Prostate gland (tissue), 2 donors: ENCODE data around the gene CXCL11. TPM values are rescaled to one million over a fixed set of nuclear protein-coding genes. Genes with fewer than 3 reads are reported as not detected.

Experiments
- DNase-seq: peaks from one replicate; pipeline ENCODE4 v3.0.0-alpha.2; 2019; ENCODE audit warnings: low spot score
- H3K27ac ChIP-seq, 2 donors: fragments of 200-600 bp; sonication (generic); 2 replicates each; pipeline ENCODE4 v1.5.1; 2017 to 2019
- H3K27me3 ChIP-seq: fragments of 200-600 bp; sonication (generic); replicated peaks from 2 replicates; pipeline ENCODE4 v1.5.1; 2019; ENCODE audit not compliant: insufficient read depth
- H3K36me3 ChIP-seq, 2 donors: fragments of 200-600 bp; sonication (generic); 1 replicate in 1 of 2; 2 replicates in 1 of 2; pipeline versions ENCODE4 v1.5.1 to v1.8.1; 2017 to 2019
- H3K4me1 ChIP-seq: fragments of 200-600 bp; sonication (generic); replicated peaks from 2 replicates; pipeline ENCODE4 v1.5.1; 2019
- H3K4me3 ChIP-seq, 2 donors: fragments of 200-600 bp; sonication (generic); 2 replicates each; pipeline ENCODE4 v1.5.1; 2017 to 2019
- H3K9me3 ChIP-seq: fragments of 200-600 bp; sonication (generic); 2 replicates; pipeline ENCODE4 v1.5.1; 2017
- POLR2A ChIP-seq: fragments of 450-650 bp; IDR thresholded peaks from one replicate; pipeline ENCODE4 v1.6.1; 2016; ENCODE audit warnings: antibody characterized with exemption, mild to moderate bottlenecking
- POLR2AphosphoS5 ChIP-seq: sonication (generic); formaldehyde crosslinking; IDR thresholded peaks from one replicate; pipeline ENCODE4 v1.6.1; 2017; ENCODE audit warnings: antibody characterized with exemption
- WGBS: methylation state at CpG from one replicate; pipeline ENCODE4 v1.1.5; 2018; 5-methylcytosine and 5-hydroxymethylcytosine counted together
- intact Hi-C: fragments of 100-400 bp; cut with DNase I; formaldehyde crosslinking; loops from one replicate; pipeline ENCODE4 v1.14.2; 2022
- total RNA-seq, 2 donors: library from RNA; depleted of rRNA; stranded (reverse); fragments of >200 nt; gene quantifications; one replicate each; pipeline ENCODE4 v1.1.0, GENCODE V29; 2016
- TF ChIP-seq, protein P1 (sequence below), 4 experiments: fragments of 200-600 bp in 2 of 4; fragments of 450-650 bp in 2 of 4; sonication (generic) in 2 of 4; IDR thresholded peaks; 1 replicate in 3 of 4; 2 replicates in 1 of 4; pipeline ENCODE4 v1.5.1; 2016 to 2019; ENCODE audit warnings: antibody characterized with exemption in 4 of 4, mild to moderate bottlenecking in 2 of 4, moderate library complexity in 2 of 4

The CXCL11 gene
- total RNA-seq, 2 donors from 2014 or later = 0.23 TPM; not detected in 1

DNA sequence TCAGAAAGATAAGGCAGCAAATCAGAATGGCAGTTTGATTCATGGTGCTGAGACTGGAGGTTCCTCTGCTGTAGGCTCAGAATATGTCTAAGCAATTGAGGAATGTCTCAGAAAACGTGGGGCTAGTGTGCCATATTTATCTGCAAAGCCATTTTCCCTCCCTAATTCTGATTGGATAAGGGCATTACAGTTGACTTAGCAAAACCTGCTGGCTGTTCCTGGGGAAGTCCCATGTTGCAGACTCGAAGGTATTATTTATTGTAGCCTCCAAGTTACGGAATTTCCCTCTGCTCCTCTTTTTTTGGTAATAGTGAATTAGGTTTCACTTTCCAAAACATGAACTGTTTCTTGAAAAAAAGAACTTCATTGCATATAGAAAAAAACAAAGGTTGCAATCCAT lies 12.5 kb downstream of the CXCL11 start, which contains the start of gene CXCL10:
TSS of gene CXCL10 (minus strand) at position 109 of the 400 bp plus-strand sequence. CDS start at position 43, 66 bp downstream.
- no peaks in the 10 kb centered on the region for H3K4me1 ChIP-seq
- no peak within 1 kb of the TSS for H3K27ac ChIP-seq
- no peaks in the 10 kb centered on the region for H3K27me3 ChIP-seq
- no peaks in the 10 kb centered on the region for H3K36me3 ChIP-seq
- intact Hi-C loops = no loop called here
- 15% methylated on average over 3 of the region's 3 CpGs for WGBS
- TF ChIP-seq, protein P1, sequence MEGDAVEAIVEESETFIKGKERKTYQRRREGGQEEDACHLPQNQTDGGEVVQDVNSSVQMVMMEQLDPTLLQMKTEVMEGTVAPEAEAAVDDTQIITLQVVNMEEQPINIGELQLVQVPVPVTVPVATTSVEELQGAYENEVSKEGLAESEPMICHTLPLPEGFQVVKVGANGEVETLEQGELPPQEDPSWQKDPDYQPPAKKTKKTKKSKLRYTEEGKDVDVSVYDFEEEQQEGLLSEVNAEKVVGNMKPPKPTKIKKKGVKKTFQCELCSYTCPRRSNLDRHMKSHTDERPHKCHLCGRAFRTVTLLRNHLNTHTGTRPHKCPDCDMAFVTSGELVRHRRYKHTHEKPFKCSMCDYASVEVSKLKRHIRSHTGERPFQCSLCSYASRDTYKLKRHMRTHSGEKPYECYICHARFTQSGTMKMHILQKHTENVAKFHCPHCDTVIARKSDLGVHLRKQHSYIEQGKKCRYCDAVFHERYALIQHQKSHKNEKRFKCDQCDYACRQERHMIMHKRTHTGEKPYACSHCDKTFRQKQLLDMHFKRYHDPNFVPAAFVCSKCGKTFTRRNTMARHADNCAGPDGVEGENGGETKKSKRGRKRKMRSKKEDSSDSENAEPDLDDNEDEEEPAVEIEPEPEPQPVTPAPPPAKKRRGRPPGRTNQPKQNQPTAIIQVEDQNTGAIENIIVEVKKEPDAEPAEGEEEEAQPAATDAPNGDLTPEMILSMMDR (IDR thresholded peaks at IDR 0.05) = no peak
- TF ChIP-seq POLR2A (no peak), POLR2AphosphoS5 (no peak)
- DNase-seq = no peak
- H3K9me3 ChIP-seq = no peaks in the 10 kb centered on the region
- H3K4me3 ChIP-seq = no peak within 1 kb of the TSS

- H3K4me1 ChIP-seq = no peaks in the 10 kb centered on the region
- H3K4me3 ChIP-seq = no peak overlapping the region
- WGBS = 81% methylated on average over 2 of the region's 2 CpGs
- intact Hi-C loops = no loop called here
- no peaks in the 10 kb centered on the region for H3K27me3 ChIP-seq
- H3K9me3 ChIP-seq = no peaks in the 10 kb centered on the region
- H3K36me3 ChIP-seq = no peaks in the 10 kb centered on the region
- H3K27ac ChIP-seq = no peak overlapping the region
- TF ChIP-seq POLR2A = no peak
- no peak for TF ChIP-seq POLR2AphosphoS5
- TF ChIP-seq, protein P1 (IDR thresholded peaks at IDR 0.05) = no peak
- DNase-seq = no peak
These were observed 13.2 kb downstream of the CXCL11 start for GRCh38 chr4:76022677-76023076.

DNA sequence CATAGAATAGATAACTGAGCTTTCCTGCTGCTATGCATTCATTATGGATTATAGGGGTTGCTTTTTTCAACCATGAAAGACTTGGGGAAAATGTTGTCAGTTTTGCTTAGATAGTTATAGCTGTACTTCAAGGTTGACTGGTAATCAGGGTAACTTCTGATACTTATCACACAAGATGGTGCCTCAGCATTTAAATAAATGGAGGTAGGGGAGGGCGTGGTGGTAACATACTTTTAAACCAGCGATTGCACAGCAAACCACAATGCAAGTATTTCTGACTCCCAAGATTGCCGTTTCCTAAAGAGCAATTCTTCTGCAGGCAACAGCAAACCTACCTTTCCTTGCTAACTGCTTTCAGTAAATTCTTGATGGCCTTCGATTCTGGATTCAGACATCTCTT lies 13.8 kb downstream of the CXCL11 start:
- WGBS = 78% methylated on average over 4 of the region's 4 CpGs
- intact Hi-C loops = no loop called here
- Histone ChIP-seq H3K4me1 (no peaks in the 10 kb centered on the region), H3K4me3 (no peak overlapping the region), H3K27ac (no peak overlapping the region), H3K9me3 (no peaks in the 10 kb centered on the region), H3K27me3 (no peaks in the 10 kb centered on the region), H3K36me3 (no peaks in the 10 kb centered on the region)
- no peak for DNase-seq
- TF ChIP-seq POLR2AphosphoS5 (no peak), POLR2A (no peak)
- TF ChIP-seq, protein P1 (IDR thresholded peaks at IDR 0.05) = no peak

DNA sequence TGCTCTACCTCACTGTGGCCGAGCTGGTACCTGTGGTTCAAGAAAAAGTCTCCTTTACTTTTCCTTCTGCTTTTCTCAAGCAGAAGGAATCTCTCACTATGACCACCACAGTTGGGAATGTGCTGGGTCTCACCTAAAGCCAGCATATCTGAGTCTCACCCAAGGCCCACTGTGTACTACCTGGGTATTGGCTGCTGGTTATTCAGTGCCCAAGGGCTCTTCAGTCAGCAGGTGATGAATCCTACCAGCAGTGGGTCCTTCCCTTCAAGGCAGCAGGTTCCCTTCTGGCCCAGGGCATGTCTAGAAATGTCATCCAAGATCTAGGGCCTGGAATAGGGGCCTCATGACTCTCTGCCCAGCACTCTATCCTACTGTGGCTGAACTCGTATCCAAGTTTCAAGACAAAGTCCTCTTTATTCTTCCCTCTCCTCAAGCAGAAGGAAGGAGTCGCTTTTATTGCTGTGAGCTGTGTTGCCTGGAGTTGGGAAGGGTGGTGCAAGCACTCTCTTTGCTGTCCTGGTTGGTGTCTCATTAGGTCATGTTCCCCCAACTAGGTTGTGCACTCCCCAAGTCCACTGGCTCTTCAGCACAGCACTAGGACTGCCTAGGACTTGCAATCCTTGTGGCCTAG lies 18.7 kb downstream of the CXCL11 start:
- H3K36me3 ChIP-seq = no peaks in the 10 kb centered on the region
- 92% methylated on average over 3 of the region's 3 CpGs for WGBS
- no peaks in the 10 kb centered on the region for H3K9me3 ChIP-seq
- no peak for DNase-seq
- H3K4me1 ChIP-seq = peaks cover 5% of the 10 kb centered on the region
- TF ChIP-seq, protein P1 (IDR thresholded peaks at IDR 0.05) = no peak
- TF ChIP-seq POLR2AphosphoS5 (no peak), POLR2A (no peak)
- intact Hi-C loops = no loop called here
- H3K27me3 ChIP-seq = no peaks in the 10 kb centered on the region
- H3K4me3 ChIP-seq = no peak overlapping the region
- no peak overlapping the region for H3K27ac ChIP-seq

- Histone ChIP-seq H3K36me3 (no peaks in the 10 kb centered on the region), H3K27me3 (no peaks in the 10 kb centered on the region), H3K4me3 (no peak overlapping the region), H3K9me3 (no peaks in the 10 kb centered on the region), H3K27ac (no peak overlapping the region), H3K4me1 (peaks cover 5% of the 10 kb centered on the region)
- intact Hi-C loops = no loop called here
- 79% methylated on average over 2 of the region's 2 CpGs for WGBS
- DNase-seq = no peak
- TF ChIP-seq, protein P1 (IDR thresholded peaks at IDR 0.05) = no peak
- TF ChIP-seq POLR2AphosphoS5 = no peak
- TF ChIP-seq POLR2A = no peak
These were observed 19.5 kb downstream of the CXCL11 start for GRCh38 chr4:76016393-76016792.
